Ectodermal cell (in vitro differentiated cells): ENCODE data around the gene RILPL2. TPM values are rescaled to one million over a fixed set of nuclear protein-coding genes. Genes with fewer than 3 reads are reported as not detected.
A peak's percentile ranks its signal among the peaks of the same experiment; 100 is the strongest.
"Not testable (repeated sequence)": the region's sequence is repeated elsewhere in the genome, so short reads cannot be mapped to it uniquely, and the experiment has no call there.

ENCODE experiments used
- H3K27ac ChIP-seq: 2 replicates; pipeline ENCODE4 v1.7.0; 2013; ENCODE audit warnings: mild to moderate bottlenecking, low read depth, low read length; ENCODE audit not compliant: insufficient read depth, poor library complexity, severe bottlenecking
- H3K27me3 ChIP-seq: 2 replicates; pipeline ENCODE4 v1.7.0; 2013; ENCODE audit warnings: mild to moderate bottlenecking, low read length; ENCODE audit not compliant: insufficient read depth, control insufficient read depth, poor library complexity, severe bottlenecking
- H3K36me3 ChIP-seq: one replicate; pipeline ENCODE4 v1.7.0; 2013; ENCODE audit warnings: low read length; ENCODE audit not compliant: control insufficient read depth, insufficient read depth
- H3K4me1 ChIP-seq: one replicate; pipeline ENCODE4 v1.7.0; 2013; ENCODE audit warnings: low read length; ENCODE audit not compliant: control insufficient read depth, insufficient read depth
- H3K4me3 ChIP-seq: 2 replicates; pipeline ENCODE4 v1.7.0; 2013; ENCODE audit warnings: low read depth, low read length, control low read depth; ENCODE audit not compliant: insufficient read depth
- H3K9me3 ChIP-seq: 2 replicates; pipeline ENCODE4 v1.7.0; 2013; ENCODE audit warnings: mild to moderate bottlenecking, low read length, moderate library complexity; ENCODE audit not compliant: control insufficient read depth
- WGBS, 2 experiments: methylation state at CpG; one replicate each; pipeline ENCODE4 v1.1.7; 2013; ENCODE audit warnings: missing lambda C conversion rate in 2 of 2; 5-methylcytosine and 5-hydroxymethylcytosine counted together
- polyA plus RNA-seq, 4 experiments: library from polyadenylated mRNA; stranded (reverse); fragments of 50-300 nt; gene quantifications; one replicate each; pipeline ENCODE4 v1.2.3, GENCODE V29; 2013

RILPL2 gene, protein sequence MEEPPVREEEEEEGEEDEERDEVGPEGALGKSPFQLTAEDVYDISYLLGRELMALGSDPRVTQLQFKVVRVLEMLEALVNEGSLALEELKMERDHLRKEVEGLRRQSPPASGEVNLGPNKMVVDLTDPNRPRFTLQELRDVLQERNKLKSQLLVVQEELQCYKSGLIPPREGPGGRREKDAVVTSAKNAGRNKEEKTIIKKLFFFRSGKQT
- polyA plus RNA-seq (2013, experiment 1 of 4): 2.0 TPM
- 2.3 TPM for polyA plus RNA-seq (2013, experiment 2 of 4)
- 1.5 TPM for polyA plus RNA-seq (2013, experiment 3 of 4)
- polyA plus RNA-seq (2013, experiment 4 of 4): 1.6 TPM

- Histone ChIP-seq H3K27me3 (peaks cover 30% of the 10 kb centered on the region), H3K27ac (no peak within 1 kb of the TSS), H3K36me3 (no peaks in the 10 kb centered on the region), H3K4me3 (peak within 1 kb of the TSS; percentile 69), H3K4me1 (no peaks in the 10 kb centered on the region), H3K9me3 (no peaks in the 10 kb centered on the region)
- 2% methylated on average over 69 of the region's 69 CpGs for WGBS, 2 experiments
Measured at GRCh38 chr12:123436017-123436964, at the start of gene RILPL2. Gene RILPL2 (minus strand): TSS chr12:123436684. CDS start chr12:123436420, 264 bp downstream.

- 90 to 92% methylated on average over 14 of the region's 14 CpGs for WGBS, 2 experiments
- H3K36me3 ChIP-seq: no peaks in the 10 kb centered on the region
- H3K27me3 ChIP-seq: no peaks in the 10 kb centered on the region
- no peak overlapping the region for H3K27ac ChIP-seq
- peaks cover 12% of the 10 kb centered on the region for H3K4me1 ChIP-seq
- no peak overlapping the region for H3K4me3 ChIP-seq
- H3K9me3 ChIP-seq: no peaks in the 10 kb centered on the region
Measured at GRCh38 chr12:123485756-123486155, 49.3 kb upstream of the RILPL2 start.

DNA sequence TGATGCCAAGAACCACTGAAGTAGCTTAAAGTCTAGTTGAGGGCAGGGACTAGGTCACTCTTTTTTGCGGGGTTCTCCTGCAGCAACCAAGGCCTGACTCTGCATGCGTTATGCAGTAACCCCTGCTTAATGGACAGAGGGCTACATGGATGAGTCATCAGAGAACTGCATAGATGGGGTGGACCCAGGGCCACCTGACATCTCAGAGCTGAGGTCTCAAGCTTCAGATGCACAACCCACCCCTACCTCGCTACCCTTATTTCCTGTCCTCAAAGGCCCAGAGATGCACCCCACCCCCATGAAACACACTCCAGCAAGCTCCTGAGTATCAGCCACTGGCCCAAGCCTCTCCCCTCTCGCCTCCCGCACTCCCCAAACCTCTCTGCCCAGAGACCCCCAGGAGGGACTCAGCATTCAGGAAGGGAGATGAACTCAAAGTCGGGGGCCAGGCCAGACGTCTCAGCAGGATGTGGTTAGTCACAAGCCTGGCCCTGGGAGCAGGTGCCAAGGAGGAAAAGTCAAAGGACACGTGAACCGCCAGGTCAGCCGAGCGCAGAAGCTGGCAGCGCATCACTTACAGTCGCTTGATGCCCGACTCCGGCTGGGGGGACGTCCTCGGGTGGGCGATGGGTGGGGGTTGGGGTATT is 47.2 kb upstream of the RILPL2 start:
- H3K27ac ChIP-seq: no peak overlapping the region
- H3K27me3 ChIP-seq: no peaks in the 10 kb centered on the region
- peaks cover 6% of the 10 kb centered on the region for H3K4me1 ChIP-seq
- WGBS, 2 experiments: 89 to 90% methylated on average over 18 of the region's 18 CpGs
- no peaks in the 10 kb centered on the region for H3K9me3 ChIP-seq
- no peak overlapping the region for H3K4me3 ChIP-seq
- no peaks in the 10 kb centered on the region for H3K36me3 ChIP-seq

- Histone ChIP-seq H3K36me3 (no peaks in the 10 kb centered on the region), H3K27me3 (no peaks in the 10 kb centered on the region), H3K27ac (no peak overlapping the region), H3K4me3 (no peak overlapping the region), H3K9me3 (no peaks in the 10 kb centered on the region), H3K4me1 (no peaks in the 10 kb centered on the region)
- 92 to 98% methylated on average over 6 of the region's 6 CpGs for WGBS, 2 experiments
Measured at GRCh38 chr12:123482876-123483275, 46.4 kb upstream of the RILPL2 start.

DNA sequence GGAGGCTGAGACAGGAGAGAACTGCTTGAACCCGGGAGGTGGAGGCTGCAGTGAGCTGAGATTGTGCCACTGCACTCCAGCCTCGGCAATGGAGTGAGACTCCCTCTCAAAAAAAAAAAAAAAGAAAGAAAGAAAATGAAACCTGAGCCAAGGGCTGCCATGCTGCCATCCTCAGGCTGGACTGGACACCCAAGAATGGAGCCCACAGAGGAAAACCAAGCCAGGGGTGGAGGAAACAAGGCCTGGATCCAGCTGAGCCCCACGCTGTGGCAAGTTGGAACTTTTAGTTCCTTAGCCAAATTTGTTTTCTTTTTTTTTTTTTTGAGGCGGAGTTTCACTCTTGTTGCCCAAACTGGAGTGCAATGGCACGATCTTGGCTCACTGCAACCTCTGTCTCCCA is 44.8 kb upstream of the RILPL2 start:
- H3K27me3 ChIP-seq, H3K27ac ChIP-seq, H3K36me3 ChIP-seq, H3K4me3 ChIP-seq, H3K9me3 ChIP-seq, H3K4me1 ChIP-seq: not testable (repeated sequence)
- WGBS, 2 experiments: 90 to 92% methylated on average over 5 of the region's 5 CpGs

- H3K4me3 ChIP-seq: no peak overlapping the region
- H3K9me3 ChIP-seq: no peaks in the 10 kb centered on the region
- WGBS, 2 experiments: 92 to 94% methylated on average over 14 of the region's 14 CpGs
- no peaks in the 10 kb centered on the region for H3K36me3 ChIP-seq
- no peak overlapping the region for H3K27ac ChIP-seq
- no peaks in the 10 kb centered on the region for H3K27me3 ChIP-seq
- H3K4me1 ChIP-seq: no peaks in the 10 kb centered on the region
Measured at GRCh38 chr12:123479442-123480180, 43.1 kb upstream of the RILPL2 start.

- Histone ChIP-seq H3K4me3 (no peak overlapping the region), H3K27ac (no peak overlapping the region), H3K36me3 (no peaks in the 10 kb centered on the region), H3K9me3 (no peaks in the 10 kb centered on the region), H3K4me1 (no peaks in the 10 kb centered on the region), H3K27me3 (no peaks in the 10 kb centered on the region)
- 93 to 96% methylated on average over 10 of the region's 10 CpGs for WGBS, 2 experiments
Measured at GRCh38 chr12:123478762-123479161, 42.3 kb upstream of the RILPL2 start.

- no peaks in the 10 kb centered on the region for H3K9me3 ChIP-seq
- no peaks in the 10 kb centered on the region for H3K27me3 ChIP-seq
- 92 to 95% methylated on average over 11 of the region's 11 CpGs for WGBS, 2 experiments
- no peak overlapping the region for H3K27ac ChIP-seq
- no peaks in the 10 kb centered on the region for H3K36me3 ChIP-seq
- no peak overlapping the region for H3K4me3 ChIP-seq
- no peaks in the 10 kb centered on the region for H3K4me1 ChIP-seq
Measured at GRCh38 chr12:123478069-123478468, 41.6 kb upstream of the RILPL2 start.

DNA sequence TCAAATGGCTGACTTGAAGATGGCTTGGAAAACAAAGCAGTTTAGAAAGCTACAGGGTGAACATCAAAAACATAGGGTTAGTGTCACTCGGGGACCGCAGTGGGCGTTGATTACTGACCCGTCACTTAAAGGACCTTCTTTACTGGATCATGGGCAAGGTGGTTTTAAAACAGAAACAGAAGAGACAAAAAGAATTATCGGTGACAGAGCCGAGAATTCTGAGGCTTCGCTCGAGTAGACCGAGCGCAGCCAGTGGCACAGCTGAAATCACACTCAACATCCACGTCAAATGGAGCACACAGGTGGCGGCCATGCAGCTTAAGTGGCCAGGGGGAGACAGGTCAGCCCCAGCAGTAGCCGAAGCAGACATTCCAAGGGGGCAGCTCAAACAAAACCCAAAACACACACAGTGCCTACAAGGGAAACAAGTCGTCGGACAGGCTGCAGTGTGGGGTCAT is 38.8 kb upstream of the RILPL2 start:
- Histone ChIP-seq H3K36me3 (peaks cover 15% of the 10 kb centered on the region), H3K4me1 (no peaks in the 10 kb centered on the region), H3K27me3 (no peaks in the 10 kb centered on the region), H3K4me3 (no peak overlapping the region), H3K9me3 (no peaks in the 10 kb centered on the region), H3K27ac (no peak overlapping the region)
- whole genome bisulfite sequencing, 2 experiments: 93 to 94% methylated on average over 15 of the region's 15 CpGs
